Left lung (tissue), 10 donors: Measurements from ENCODE around the gene ELMOD1. TPM values are rescaled to one million over a fixed set of nuclear protein-coding genes. Genes with fewer than 3 reads are reported as not detected.

ENCODE experiments used
- ATAC-seq: fragments of 200-7000 bp; cut with Tn5 transposase; one replicate; pipeline ENCODE4 v1.9.1; 2020; ENCODE audit warnings: moderate library complexity
- DNase-seq, 4 donors: peaks; one replicate each; pipeline ENCODE4 v3.0.0-alpha.2; 2013 to 2020
- H3K27ac ChIP-seq, 2 donors: fragments of 200-600 bp; sonication (generic) in 1 of 2; one replicate each; pipeline versions ENCODE4 v1.5.0 to v1.8.0; 2020 to 2021
- H3K27me3 ChIP-seq, 2 donors: fragments of 200-600 bp; sonication (generic) in 1 of 2; one replicate each; pipeline versions ENCODE4 v1.5.0 to v1.8.0; 2020 to 2021
- H3K36me3 ChIP-seq, 2 donors: fragments of 200-600 bp; sonication (generic) in 1 of 2; one replicate each; pipeline versions ENCODE4 v1.5.0 to v1.8.0; 2020 to 2021
- H3K4me1 ChIP-seq, 2 donors: fragments of 200-600 bp; one replicate each; pipeline ENCODE4 v1.8.0; 2021
- H3K4me3 ChIP-seq, 2 donors: fragments of 200-600 bp; sonication (generic) in 1 of 2; one replicate each; pipeline versions ENCODE4 v1.5.0 to v1.8.0; 2020 to 2021; ENCODE audit warnings: mild to moderate bottlenecking in 1 of 2
- H3K9me3 ChIP-seq, 2 donors: fragments of 200-600 bp; sonication (generic) in 1 of 2; one replicate each; pipeline versions ENCODE4 v1.5.0 to v1.8.0; 2020 to 2021
- CTCF ChIP-seq, 2 donors: fragments of 200-600 bp; sonication (generic) in 1 of 2; IDR thresholded peaks; one replicate each; pipeline versions ENCODE4 v1.5.0 to v1.8.0; 2021; ENCODE audit warnings: antibody characterized with exemption in 2 of 2
- intact Hi-C, 2 donors: fragments of 100-400 bp; cut with DNase I; formaldehyde crosslinking; loops; one replicate each; pipeline versions ENCODE4 v1.11.2 to v1.14.2; 2022
- polyA plus RNA-seq, 6 donors: library from polyadenylated mRNA; unstranded; fragments of 120-200 nt; gene quantifications; one replicate each; pipeline ENCODE4 v1.2.1, GENCODE V29; 2013; ENCODE audit not compliant: insufficient read length in 6 of 6
- total RNA-seq, 2 donors: library from RNA; stranded (reverse); fragmentation: NEBNext Ultra II Directional; extraction: Animal tissue kit (Norgen Biotek cat#: 25700); gene quantifications; one replicate each; pipeline ENCODE4 v1.2.1, GENCODE V29; 2021
- donor health status: DM: no; HTN: yes; CAD: no.
- donor health status: DM: no; HTN: no; CAD: no.

Gene ELMOD1
- total and polyA plus RNA-seq, 8 donors: 0.96 to 7.7 (median 5.6) TPM

- Histone ChIP-seq H3K36me3 (no peaks in the 10 kb centered on the region), H3K4me1 (no peaks in the 10 kb centered on the region), H3K27me3 (no peaks in the 10 kb centered on the region), H3K4me3 (no peak overlapping the region), H3K27ac (no peak overlapping the region), H3K9me3 (no peaks in the 10 kb centered on the region)
- ATAC-seq: no peak
- TF ChIP-seq CTCF (IDR thresholded peaks at IDR 0.05): no peak
- intact Hi-C loops: no loop called here
- DNase-seq: no peak
Observed at GRCh38 chr11:107653076-107653475, 62.1 kb downstream of the ELMOD1 start.

GRCh38 chr11:107655602-107656001 is 64.7 kb downstream of the ELMOD1 start:
- Histone ChIP-seq H3K36me3 (no peaks in the 10 kb centered on the region), H3K9me3 (no peaks in the 10 kb centered on the region), H3K27ac (no peak overlapping the region), H3K4me1 (no peaks in the 10 kb centered on the region), H3K4me3 (no peak overlapping the region), H3K27me3 (no peaks in the 10 kb centered on the region)
- intact Hi-C loops: no loop called here
- no peak for TF ChIP-seq CTCF (IDR thresholded peaks at IDR 0.05)
- ATAC-seq: no peak
- DNase-seq: no peak

DNA sequence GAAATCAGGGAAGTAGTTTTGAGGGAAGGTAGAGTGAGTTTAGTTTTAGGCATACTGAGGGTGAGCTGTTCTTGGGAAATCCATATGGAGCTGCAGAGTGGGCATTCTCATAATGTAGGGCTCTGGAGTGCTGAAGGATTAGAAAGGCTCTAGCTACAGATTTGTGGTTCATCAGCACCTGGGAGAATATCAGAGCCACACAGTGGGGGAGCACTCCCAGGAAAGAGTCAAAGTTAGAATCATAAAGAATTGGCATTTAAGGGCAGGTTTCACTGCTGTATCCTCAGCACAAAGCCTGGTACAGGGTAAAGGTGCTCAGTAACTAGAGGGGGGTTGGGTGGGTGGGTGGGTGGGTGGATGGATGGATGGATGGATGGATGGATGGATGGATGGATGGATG is 68.4 kb downstream of the ELMOD1 start:
- intact Hi-C loops: no loop called here
- Histone ChIP-seq H3K4me1 (no peaks in the 10 kb centered on the region), H3K36me3 (no peaks in the 10 kb centered on the region), H3K4me3 (no peak overlapping the region), H3K27ac (no peak overlapping the region), H3K27me3 (no peaks in the 10 kb centered on the region), H3K9me3 (no peaks in the 10 kb centered on the region)
- no peak for TF ChIP-seq CTCF (IDR thresholded peaks at IDR 0.05)
- DNase-seq (no peak), ATAC-seq (no peak)

DNA sequence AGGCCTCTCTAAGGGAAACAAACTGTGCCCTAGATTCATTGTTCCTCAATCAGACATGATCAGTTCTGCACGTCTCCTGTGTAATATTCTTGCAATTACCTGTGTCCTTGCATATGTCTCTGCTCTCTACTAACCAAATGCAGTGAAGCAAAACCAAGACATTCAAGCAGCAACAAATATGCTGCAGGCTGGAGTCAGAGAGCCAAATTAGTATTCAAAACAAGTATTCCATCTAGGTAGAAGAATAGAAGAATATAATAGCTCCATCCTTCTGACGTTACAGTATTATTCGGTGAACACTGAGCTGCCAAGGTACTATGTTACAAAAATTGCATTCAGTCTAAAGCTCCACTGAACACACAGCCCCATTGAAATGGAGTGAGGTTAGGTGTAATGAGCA is 69.1 kb downstream of the ELMOD1 start:
- ATAC-seq (no peak), DNase-seq (no peak)
- H3K9me3 ChIP-seq: no peaks in the 10 kb centered on the region
- no peak overlapping the region for H3K27ac ChIP-seq
- no peaks in the 10 kb centered on the region for H3K36me3 ChIP-seq
- no peaks in the 10 kb centered on the region for H3K4me1 ChIP-seq
- intact Hi-C loops: no loop called here
- TF ChIP-seq CTCF (IDR thresholded peaks at IDR 0.05): no peak
- H3K27me3 ChIP-seq: no peaks in the 10 kb centered on the region
- no peak overlapping the region for H3K4me3 ChIP-seq

GRCh38 chr11:107661656-107662055 is 70.7 kb downstream of the ELMOD1 start:
- H3K4me3 ChIP-seq: no peak overlapping the region
- no peak for TF ChIP-seq CTCF (IDR thresholded peaks at IDR 0.05)
- intact Hi-C loops: no loop called here

More at GRCh38 chr11:107661656-107662055, 70.7 kb downstream of the ELMOD1 start:
- Histone ChIP-seq H3K27ac (no peak overlapping the region), H3K4me1 (no peaks in the 10 kb centered on the region), H3K36me3 (no peaks in the 10 kb centered on the region), H3K9me3 (no peaks in the 10 kb centered on the region), H3K27me3 (no peaks in the 10 kb centered on the region)
- ATAC-seq (no peak), DNase-seq (no peak)
